Measurements from ENCODE around the gene MRFAP1L1. TPM values are rescaled to one million over a fixed set of nuclear protein-coding genes. Genes with fewer than 3 reads are reported as not detected.

MRFAP1L1 gene
- polyA plus RNA-seq, 3 donors from 2014 or later = 81.3 to 159 (median 139) TPM

DNA sequence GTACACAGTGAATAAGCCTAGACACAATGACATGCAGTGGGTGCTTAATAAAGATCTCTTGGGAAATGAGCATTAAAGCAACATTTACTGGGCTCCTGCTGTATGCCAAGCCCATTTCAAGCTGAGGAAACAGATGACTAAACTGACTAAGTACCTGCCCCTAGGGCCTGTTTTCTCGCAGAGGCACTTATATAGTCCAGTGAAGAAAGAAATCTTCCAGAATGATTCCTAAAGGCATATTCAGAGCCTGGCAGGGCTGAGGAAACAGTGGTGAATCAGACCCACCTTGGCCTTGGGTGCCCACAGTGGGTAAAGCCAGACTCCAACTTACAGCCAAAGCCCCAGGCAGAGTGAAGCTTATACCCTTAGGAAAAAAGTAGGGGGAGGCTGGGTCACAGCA lies 38.0 kb downstream of the MRFAP1L1 start:
- Mint-ChIP-seq H3K36me3 (peaks cover 4 to 18% (median 8%) of the 10 kb centered on the region in 3 donors), H3K9me3 (no peaks in the 10 kb centered on the region), H3K4me3 (peak overlapping the region in 1 of 5 donors; percentile 36), H3K4me1 (peaks cover 32 to 38% of the 10 kb centered on the region in 2 donors), H3K27ac (no peak overlapping the region), H3K27me3 (ENCODE audit: low read depth in 3 of 3) (peaks cover 14 to 23% (median 15%) of the 10 kb centered on the region in 3 donors)
- no peak for DNase-seq

DNA sequence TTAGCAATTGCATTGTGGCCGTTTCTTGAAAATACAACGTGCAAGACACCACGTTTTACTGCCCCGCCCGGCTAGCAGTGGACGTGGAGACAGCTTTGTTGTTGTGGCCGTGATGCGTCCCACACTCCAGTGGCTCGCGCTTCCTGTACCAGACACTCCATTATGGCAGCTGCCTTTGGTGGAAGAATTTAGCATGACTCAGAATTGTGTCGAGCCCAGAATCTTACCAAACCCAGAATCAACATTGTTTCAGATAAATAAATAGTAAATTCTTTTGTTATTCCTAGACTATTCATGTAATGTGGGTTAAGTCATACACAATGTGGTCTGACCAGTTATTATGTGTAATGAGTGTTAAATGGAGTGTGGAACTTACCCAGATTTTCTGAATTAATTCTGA lies 41.3 kb downstream of the MRFAP1L1 start:
- Mint-ChIP-seq H3K27me3 (ENCODE audit: low read depth in 3 of 3) (peaks cover 5 to 10% (median 6%) of the 10 kb centered on the region in 3 donors), H3K36me3 (peaks cover 0 to 7% (median 4%) of the 10 kb centered on the region in 3 donors), H3K4me1 (peaks cover 4 to 8% of the 10 kb centered on the region in 2 donors), H3K27ac (no peak overlapping the region), H3K9me3 (no peaks in the 10 kb centered on the region), H3K4me3 (no peak overlapping the region)
- no peak for DNase-seq

DNA sequence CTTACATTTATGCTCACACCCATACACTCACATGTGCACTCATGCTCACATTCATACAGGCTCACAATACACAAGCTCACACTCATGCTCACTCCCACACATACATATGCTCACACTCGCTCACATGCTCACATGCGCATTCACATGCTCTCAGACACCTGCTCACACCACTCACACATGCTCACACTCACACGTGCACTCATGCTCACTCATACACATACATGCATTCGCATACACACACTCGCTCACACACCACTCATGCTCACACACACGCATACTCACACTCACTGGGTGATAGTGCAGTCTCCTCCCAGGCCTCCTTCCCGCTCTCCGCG lies 44.4 kb downstream of the MRFAP1L1 start:
- peaks cover 11 to 25% (median 13%) of the 10 kb centered on the region in 3 donors for H3K27me3 Mint-ChIP-seq (ENCODE audit: low read depth in 3 of 3)
- no peak overlapping the region for H3K27ac Mint-ChIP-seq
- H3K4me1 Mint-ChIP-seq = peaks cover 0 to 1% of the 10 kb centered on the region in 2 donors
- no peak overlapping the region for H3K4me3 Mint-ChIP-seq
- H3K9me3 Mint-ChIP-seq = no peaks in the 10 kb centered on the region
- DNase-seq = no peak
- H3K36me3 Mint-ChIP-seq = peaks cover 0 to 7% (median 7%) of the 10 kb centered on the region in 3 donors

DNA sequence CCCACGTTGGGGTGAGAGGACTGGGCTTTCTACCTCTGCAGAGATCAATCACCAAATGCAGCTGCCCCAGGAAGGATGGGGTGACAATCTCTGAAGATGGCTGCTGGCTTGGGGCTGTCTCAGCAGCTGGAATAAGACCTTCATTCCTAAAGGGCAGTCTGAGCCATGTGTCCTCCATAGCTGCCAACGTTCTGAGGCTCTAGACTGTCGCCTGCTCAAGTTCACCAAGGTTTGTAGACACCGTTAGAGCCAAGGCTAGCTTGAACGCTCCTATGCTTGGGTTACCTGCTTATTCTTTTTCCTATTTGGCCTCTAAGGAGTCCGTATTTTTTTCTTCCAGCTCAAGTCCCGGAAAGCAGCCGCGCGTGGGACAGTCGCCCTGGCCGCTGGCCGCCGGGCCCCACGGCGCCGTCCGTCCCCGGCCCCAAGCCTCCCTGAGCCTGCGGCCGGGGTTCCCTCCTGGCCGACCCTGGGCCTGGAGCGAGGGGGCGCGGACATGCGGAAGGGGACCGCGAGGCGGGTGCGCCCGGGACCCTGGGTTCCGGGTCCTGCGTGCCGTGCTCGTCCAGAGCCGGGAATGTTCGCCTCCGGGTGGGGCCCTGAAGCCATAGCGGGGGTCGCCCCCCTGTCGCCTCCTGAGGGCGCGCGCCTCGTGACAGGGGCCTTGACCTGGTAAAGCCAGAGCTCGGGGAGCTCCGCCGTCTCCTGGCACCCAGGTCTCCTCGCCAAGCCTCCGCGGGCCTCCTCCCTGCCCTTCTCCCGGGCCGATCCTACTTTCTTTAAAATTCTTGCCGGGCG lies 45.9 kb downstream of the MRFAP1L1 start:
- Mint-ChIP-seq H3K36me3 (peaks cover 0 to 7% (median 0%) of the 10 kb centered on the region in 3 donors), H3K27me3 (ENCODE audit: low read depth in 3 of 3) (peaks cover 11 to 22% (median 13%) of the 10 kb centered on the region in 3 donors), H3K27ac (no peak overlapping the region), H3K9me3 (no peaks in the 10 kb centered on the region), H3K4me3 (peak overlapping the region in 3 of 5 donors; percentile 21 to 39 (median 30)), H3K4me1 (peaks cover 5 to 6% of the 10 kb centered on the region in 2 donors)
- no peak for DNase-seq

DNA sequence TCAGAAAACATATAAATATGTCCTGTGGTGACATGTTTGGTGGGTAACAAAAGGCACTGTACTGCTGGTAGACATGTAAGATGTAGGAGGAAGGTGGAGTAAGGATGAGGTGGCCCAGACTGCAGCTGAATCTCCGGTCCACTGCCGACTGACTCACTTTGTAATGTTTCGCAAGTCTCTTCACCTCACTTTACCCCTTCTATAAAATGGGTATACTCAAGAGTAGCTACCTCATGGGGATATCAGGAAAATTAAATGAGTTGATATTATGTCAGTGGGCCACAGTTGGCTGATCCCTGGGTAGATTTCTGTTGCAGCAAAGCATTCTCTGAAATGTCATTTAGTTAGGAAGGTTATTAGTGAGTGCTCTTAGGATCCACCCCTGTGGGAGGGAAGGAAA lies 47.1 kb downstream of the MRFAP1L1 start:
- Mint-ChIP-seq H3K4me3 (no peak overlapping the region), H3K4me1 (peaks cover 6 to 10% of the 10 kb centered on the region in 2 donors), H3K27ac (no peak overlapping the region), H3K27me3 (ENCODE audit: low read depth in 3 of 3) (peaks cover 11 to 22% (median 14%) of the 10 kb centered on the region in 3 donors), H3K9me3 (no peaks in the 10 kb centered on the region), H3K36me3 (peaks cover 0 to 3% (median 0%) of the 10 kb centered on the region in 3 donors)
- no peak for DNase-seq

DNA sequence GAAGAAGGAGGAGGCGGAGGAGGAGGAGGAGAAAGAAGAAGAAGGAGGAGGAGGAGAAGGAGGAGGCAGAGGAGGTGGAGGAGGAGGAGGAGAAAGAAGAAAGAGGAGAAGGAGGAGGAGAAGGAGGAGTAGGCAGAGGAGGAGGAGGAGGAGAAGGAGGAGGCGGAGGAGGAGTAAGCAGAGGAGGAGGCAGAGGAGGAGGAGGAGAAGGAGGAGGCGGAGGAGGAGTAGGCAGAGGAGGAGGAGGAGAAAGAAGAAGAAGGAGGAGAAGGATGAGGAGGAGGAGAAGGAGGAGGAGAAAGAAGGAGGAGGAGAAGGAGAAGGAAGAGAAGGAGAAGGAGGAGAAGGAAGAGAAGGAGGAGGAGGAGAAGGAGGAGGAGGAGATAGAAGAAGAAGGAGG lies 49.2 kb downstream of the MRFAP1L1 start:
- Mint-ChIP-seq H3K9me3 (no peaks in the 10 kb centered on the region), H3K4me3 (no peak overlapping the region), H3K27ac (no peak overlapping the region), H3K4me1 (peaks cover 6 to 10% of the 10 kb centered on the region in 2 donors), H3K27me3 (ENCODE audit: low read depth in 3 of 3) (peaks cover 11 to 21% (median 14%) of the 10 kb centered on the region in 3 donors), H3K36me3 (peaks cover 0 to 3% (median 0%) of the 10 kb centered on the region in 3 donors)
- no peak for DNase-seq

DNA sequence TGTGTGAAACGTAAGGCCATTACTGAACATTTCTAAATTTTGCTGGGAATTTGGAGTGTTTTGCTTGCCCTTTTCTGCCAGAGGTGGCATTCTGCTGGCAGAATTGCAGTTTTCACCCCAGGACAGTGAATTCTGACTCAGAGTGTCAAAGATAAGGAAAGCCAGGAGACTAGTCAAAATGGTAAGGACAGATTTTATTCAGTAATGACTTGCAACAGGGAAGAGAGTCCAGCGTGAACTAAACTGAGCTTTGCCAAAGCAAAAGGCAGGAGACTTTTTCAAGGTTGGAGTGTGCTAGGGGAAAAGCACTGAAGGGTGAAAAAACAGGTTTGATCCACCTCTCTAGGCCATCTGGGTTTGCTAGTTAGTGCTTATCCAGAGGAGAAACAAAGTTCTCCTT lies 49.8 kb downstream of the MRFAP1L1 start:
- DNase-seq = no peak
- Mint-ChIP-seq H3K9me3 (no peaks in the 10 kb centered on the region), H3K4me3 (peak overlapping the region in 1 of 5 donors; percentile 27), H3K4me1 (peaks cover 6 to 10% of the 10 kb centered on the region in 2 donors), H3K36me3 (peaks cover 0 to 3% (median 0%) of the 10 kb centered on the region in 3 donors), H3K27ac (no peak overlapping the region), H3K27me3 (ENCODE audit: low read depth in 3 of 3) (peaks cover 11 to 21% (median 14%) of the 10 kb centered on the region in 3 donors)

DNA sequence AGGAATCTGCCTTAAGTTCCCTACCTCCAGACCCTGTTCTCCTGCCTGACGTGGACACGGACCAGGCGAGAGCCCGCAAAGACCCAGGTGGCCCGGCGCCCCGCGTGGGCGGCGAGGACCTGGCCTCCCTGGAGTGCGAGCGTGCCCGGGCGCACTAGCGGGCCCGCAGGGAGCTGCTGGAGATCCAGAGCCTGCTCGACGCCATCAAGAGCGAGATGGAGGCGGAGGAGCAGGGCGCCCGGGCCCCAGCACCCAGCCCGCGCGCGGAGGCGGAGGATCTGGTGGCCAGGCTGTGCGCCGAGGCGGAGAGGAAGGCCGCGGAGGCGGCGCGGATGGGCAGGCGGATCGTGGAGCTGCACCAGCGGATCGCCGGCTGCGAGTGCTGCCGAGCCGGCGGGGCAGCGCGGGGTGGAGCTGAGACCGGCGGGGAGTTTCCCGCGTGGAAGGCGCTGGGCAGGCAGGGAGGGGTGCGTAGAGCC lies 51.0 kb downstream of the MRFAP1L1 start:
- peak; percentile 52 to 64 (median 63) for DNase-seq
- H3K27ac Mint-ChIP-seq = no peak overlapping the region

DNA sequence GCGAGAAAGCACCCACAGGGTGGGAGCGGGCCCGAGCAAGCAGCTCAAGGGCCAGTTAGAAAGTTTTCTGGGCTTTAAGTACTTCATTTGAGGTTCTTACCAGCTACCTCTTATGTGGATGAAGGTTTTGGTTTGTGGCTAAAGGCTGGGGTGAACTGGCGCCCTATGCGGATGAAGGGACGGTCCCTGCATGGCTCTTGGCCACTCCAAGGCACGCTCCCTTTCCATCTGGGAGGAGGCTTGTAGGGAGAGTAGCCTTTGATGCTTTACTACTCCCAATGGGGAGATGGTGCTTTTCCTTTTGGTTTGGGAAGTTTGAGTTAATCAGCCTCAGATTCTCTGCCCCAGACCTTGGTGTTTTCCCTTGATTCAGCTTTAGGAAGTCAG lies 51.5 kb downstream of the MRFAP1L1 start:
- Mint-ChIP-seq H3K9me3 (no peaks in the 10 kb centered on the region), H3K27ac (no peak overlapping the region), H3K4me1 (peaks cover 6 to 8% of the 10 kb centered on the region in 2 donors), H3K4me3 (peak overlapping the region; percentile 61 to 78 (median 74)), H3K36me3 (peaks cover 0 to 3% (median 0%) of the 10 kb centered on the region in 3 donors), H3K27me3 (ENCODE audit: low read depth in 3 of 3) (peaks cover 9 to 21% (median 12%) of the 10 kb centered on the region in 3 donors)
- DNase-seq = no peak

More for the DNA sequence above, 51.0 kb downstream of the MRFAP1L1 start:
- Mint-ChIP-seq H3K27me3 (ENCODE audit: low read depth in 3 of 3) (peaks cover 9 to 21% (median 12%) of the 10 kb centered on the region in 3 donors), H3K4me3 (peak overlapping the region; percentile 61 to 78 (median 74)), H3K4me1 (peaks cover 6 to 8% of the 10 kb centered on the region in 2 donors), H3K36me3 (peaks cover 0 to 3% (median 0%) of the 10 kb centered on the region in 3 donors), H3K9me3 (no peaks in the 10 kb centered on the region)

Other genes starting within 250 kb of the MRFAP1L1 start
- not detected for gene PPP2R2C, start 237.3 kb downstream of the MRFAP1L1 start, polyA plus RNA-seq
- gene MAN2B2, start 134.7 kb downstream of the MRFAP1L1 start, polyA plus RNA-seq = 10 to 100 TPM; 12.9 to 34.9 (median 15.3) TPM
- 100 to 1,000 TPM; 143 to 174 (median 161) TPM for gene MRFAP1, start 69.2 kb downstream of the MRFAP1L1 start, polyA plus RNA-seq
- gene S100P, start 16.0 kb downstream of the MRFAP1L1 start, polyA plus RNA-seq = 1 to 10 TPM in 1 of 3 donors, not detected in 2; 1.5 TPM
- gene BLOC1S4, start 6.3 kb upstream of the MRFAP1L1 start, polyA plus RNA-seq = 10 to 100 TPM; 53.5 to 65.8 (median 54.2) TPM
- 10 to 100 TPM in 1 of 3 donors, 1 to 10 TPM in 2; 3.7 to 21.6 (median 5.9) TPM for gene KIAA0232, start 72.9 kb upstream of the MRFAP1L1 start, polyA plus RNA-seq
- 10 to 100 TPM; 25.6 to 39.8 (median 26.6) TPM for gene TBC1D14, start 200.0 kb upstream of the MRFAP1L1 start, polyA plus RNA-seq

Data from immature natural killer cell (primary cell).